GM23338 (cell line): Measurements from ENCODE around the gene DOCK10. TPM values are rescaled to one million over a fixed set of nuclear protein-coding genes. Genes with fewer than 3 reads are reported as not detected.

ENCODE experiments used
- ATAC-seq: fragments of 200-7000 bp; cut with Tn5 transposase; 3 replicates; pipeline ENCODE4 v1.9.1; 2020
- DNase-seq: peaks from one replicate; pipeline ENCODE4 v3.0.0-alpha.2; 2015; ENCODE audit warnings: low spot score
- H2AFZ ChIP-seq: fragments of 200-600 bp; sonication (generic); 2 replicates; pipeline ENCODE4 v1.8.0; 2016; ENCODE audit warnings: antibody characterized with exemption, mild to moderate bottlenecking, moderate library complexity
- H3F3A ChIP-seq: fragments of 200-600 bp; sonication (generic); replicated peaks from 2 replicates; pipeline ENCODE4 v1.8.0; 2017; ENCODE audit warnings: antibody characterized with exemption, mixed run types, low read depth
- H3K27ac ChIP-seq: fragments of 200-600 bp; sonication (generic); 2 replicates; pipeline ENCODE4 v1.6.1; 2016; ENCODE audit warnings: low read depth
- H3K27me3 ChIP-seq: fragments of 200-600 bp; sonication (generic); 2 replicates; pipeline ENCODE4 v1.8.0; 2016; ENCODE audit warnings: mild to moderate bottlenecking, mixed run types, moderate library complexity; ENCODE audit not compliant: insufficient read depth
- H3K36me3 ChIP-seq: fragments of 200-600 bp; sonication (generic); 2 replicates; pipeline ENCODE4 v1.8.0; 2016; ENCODE audit warnings: mild to moderate bottlenecking; ENCODE audit not compliant: insufficient read depth
- H3K4me1 ChIP-seq: fragments of 200-600 bp; sonication (generic); 2 replicates; pipeline ENCODE4 v1.8.0; 2016; ENCODE audit warnings: mild to moderate bottlenecking, moderate library complexity; ENCODE audit not compliant: insufficient read depth
- H3K4me2 ChIP-seq: fragments of 200-600 bp; sonication (generic); 2 replicates; pipeline ENCODE4 v1.7.1; 2017; ENCODE audit warnings: mixed run types
- H3K4me3 ChIP-seq: fragments of 200-600 bp; sonication (generic); 2 replicates; pipeline ENCODE4 v1.6.1; 2016; ENCODE audit warnings: mixed run types
- H3K79me2 ChIP-seq: fragments of 200-600 bp; sonication (generic); replicated peaks from 2 replicates; pipeline ENCODE4 v1.8.0; 2017; ENCODE audit warnings: mild to moderate bottlenecking; ENCODE audit not compliant: insufficient read depth
- H3K9me2 ChIP-seq: fragments of 200-600 bp; sonication (generic); 2 replicates; pipeline ENCODE4 v1.8.0; 2017; ENCODE audit not compliant: insufficient read depth
- H4K20me1 ChIP-seq: fragments of 200-600 bp; sonication (generic); replicated peaks from 2 replicates; pipeline ENCODE4 v1.8.0; 2017; ENCODE audit warnings: mild to moderate bottlenecking; ENCODE audit not compliant: insufficient read depth
- H3K27ac Mint-ChIP-seq: 2 replicates; pipeline ENCODE4 v1.8.0; 2020; ENCODE audit warnings: inconsistent platforms, mild to moderate bottlenecking, moderate library complexity, mixed read lengths
- H3K27me3 Mint-ChIP-seq: 3 replicates; pipeline ENCODE4 v1.8.0; 2022; ENCODE audit warnings: low read depth, mild to moderate bottlenecking, moderate library complexity, mixed read lengths, inconsistent platforms; ENCODE audit not compliant: insufficient read depth, poor library complexity
- H3K36me3 Mint-ChIP-seq: 3 replicates; pipeline ENCODE4 v1.8.0; 2021; ENCODE audit warnings: low read depth, mild to moderate bottlenecking, inconsistent platforms, moderate library complexity, mixed read lengths
- H3K4me1 Mint-ChIP-seq: 3 replicates; pipeline ENCODE4 v1.8.0; 2020; ENCODE audit warnings: mild to moderate bottlenecking, inconsistent platforms, mixed read lengths
- H3K4me3 Mint-ChIP-seq: 3 replicates; pipeline ENCODE4 v1.8.0; 2021; ENCODE audit warnings: moderate library complexity, mild to moderate bottlenecking, inconsistent platforms, mixed read lengths
- H3K9me3 Mint-ChIP-seq: 3 replicates; pipeline ENCODE4 v1.8.0; 2020; ENCODE audit warnings: moderate library complexity, mild to moderate bottlenecking, inconsistent platforms, mixed read lengths
- CREB1 ChIP-seq: fragments of 250-450 bp; sonication (Bioruptor Pico); IDR thresholded peaks from 2 replicates; pipeline ENCODE4 v1.5.0; 2020; ENCODE audit warnings: low read depth, mild to moderate bottlenecking, moderate library complexity
- CTCF ChIP-seq, 2 experiments: fragments of 200-600 bp in 1 of 2; sonication (generic) in 1 of 2; conservative IDR thresholded peaks; 2 replicates each; pipeline versions ENCODE4 v1.5.1 to v1.6.1; 2016 to 2017; ENCODE audit warnings: antibody characterized with exemption in 2 of 2, low read depth in 2 of 2, mild to moderate bottlenecking in 2 of 2, moderate library complexity in 1 of 2
- ETS1 ChIP-seq: IDR thresholded peaks from 2 replicates; pipeline ENCODE4 v1.6.1; 2016; ENCODE audit warnings: antibody characterized with exemption
- EZH2 ChIP-seq: fragments of 200-600 bp; sonication (generic); IDR thresholded peaks from one replicate; pipeline ENCODE4 v1.8.0; 2017; ENCODE audit warnings: antibody characterized with exemption, mild to moderate bottlenecking, low read depth; ENCODE audit not compliant: unreplicated experiment
- EZH2phosphoT487 ChIP-seq: fragments of 200-600 bp; sonication (generic); IDR thresholded peaks from one replicate; pipeline ENCODE4 v1.8.1; 2018; ENCODE audit warnings: antibody characterized with exemption; ENCODE audit not compliant: unreplicated experiment
- JUNB ChIP-seq: IDR thresholded peaks from one replicate; pipeline ENCODE4 v1.6.1; 2016; ENCODE audit warnings: antibody characterized with exemption; ENCODE audit not compliant: unreplicated experiment
- POLR2AphosphoS5 ChIP-seq: IDR thresholded peaks from 2 replicates; pipeline ENCODE4 v1.6.1; 2016; ENCODE audit warnings: antibody characterized with exemption, low read depth
- REST ChIP-seq: IDR thresholded peaks from one replicate; pipeline ENCODE4 v1.6.1; 2018; ENCODE audit warnings: antibody characterized with exemption; ENCODE audit not compliant: unreplicated experiment
- STAT1 ChIP-seq: IDR thresholded peaks from one replicate; pipeline ENCODE4 v1.6.1; 2016; ENCODE audit warnings: antibody characterized with exemption; ENCODE audit not compliant: unreplicated experiment
- ZNF114 ChIP-seq: fragments of 250-450 bp; sonication (Bioruptor Pico); IDR thresholded peaks from 2 replicates; pipeline ENCODE4 v1.5.0; 2020; ENCODE audit warnings: mild to moderate bottlenecking, moderate library complexity
- polyA plus RNA-seq: library from polyadenylated mRNA; unstranded; fragments of >200 nt; fragmentation: Nextera tagmentation; extraction: Ambion mirVana; gene quantifications from 2 replicates; pipeline ENCODE4 v1.2.1, GENCODE V29; 2016
- total RNA-seq: library from RNA; depleted of rRNA; stranded (reverse); fragments of >200 nt; shearing (Covaris generic); gene quantifications from 2 replicates; pipeline ENCODE4 v1.2.3, GENCODE V29; 2014
- TF ChIP-seq, protein P1 (sequence below): fragments of 250-450 bp; sonication (Bioruptor Pico); IDR thresholded peaks from 2 replicates; pipeline ENCODE4 v1.5.0; 2020; ENCODE audit warnings: mild to moderate bottlenecking, moderate library complexity

Gene DOCK10
- total and polyA plus RNA-seq, 2 experiments from 2014 or later, result 1.0 to 1.7 TPM

- TF ChIP-seq ETS1 (no peak), POLR2AphosphoS5 (no peak)
These were observed 46.8 kb downstream of the DOCK10 start (continued) for GRCh38 chr2:224995419-224995818.

GRCh38 chr2:224994242-224994823 is 47.9 kb downstream of the DOCK10 start:
- no peaks in the 10 kb centered on the region for H3K27me3 ChIP-seq
- H3K9me2 ChIP-seq, result no peaks in the 10 kb centered on the region
- no peaks in the 10 kb centered on the region for H4K20me1 ChIP-seq
- H3K36me3 Mint-ChIP-seq, result no peaks in the 10 kb centered on the region
- H3K4me1 Mint-ChIP-seq, result no peaks in the 10 kb centered on the region
- H3K27ac Mint-ChIP-seq, result no peak overlapping the region
- H3K79me2 ChIP-seq, result no peaks in the 10 kb centered on the region
- no peak overlapping the region for H3K4me2 ChIP-seq
- DNase-seq, result no peak
- no peaks in the 10 kb centered on the region for H3K4me1 ChIP-seq
- H3K36me3 ChIP-seq, result no peaks in the 10 kb centered on the region
- no peaks in the 10 kb centered on the region for H3K9me3 Mint-ChIP-seq
- H3F3A ChIP-seq, result no peaks in the 10 kb centered on the region
- H3K4me3 Mint-ChIP-seq, result no peak overlapping the region
- H3K27me3 Mint-ChIP-seq, result no peaks in the 10 kb centered on the region
- H3K27ac ChIP-seq, result no peak overlapping the region
- no peak for ATAC-seq
- no peak overlapping the region for H3K4me3 ChIP-seq
- no peak overlapping the region for H2AFZ ChIP-seq
- no peak for TF ChIP-seq STAT1
- TF ChIP-seq REST, result no peak
- TF ChIP-seq, protein P1, sequence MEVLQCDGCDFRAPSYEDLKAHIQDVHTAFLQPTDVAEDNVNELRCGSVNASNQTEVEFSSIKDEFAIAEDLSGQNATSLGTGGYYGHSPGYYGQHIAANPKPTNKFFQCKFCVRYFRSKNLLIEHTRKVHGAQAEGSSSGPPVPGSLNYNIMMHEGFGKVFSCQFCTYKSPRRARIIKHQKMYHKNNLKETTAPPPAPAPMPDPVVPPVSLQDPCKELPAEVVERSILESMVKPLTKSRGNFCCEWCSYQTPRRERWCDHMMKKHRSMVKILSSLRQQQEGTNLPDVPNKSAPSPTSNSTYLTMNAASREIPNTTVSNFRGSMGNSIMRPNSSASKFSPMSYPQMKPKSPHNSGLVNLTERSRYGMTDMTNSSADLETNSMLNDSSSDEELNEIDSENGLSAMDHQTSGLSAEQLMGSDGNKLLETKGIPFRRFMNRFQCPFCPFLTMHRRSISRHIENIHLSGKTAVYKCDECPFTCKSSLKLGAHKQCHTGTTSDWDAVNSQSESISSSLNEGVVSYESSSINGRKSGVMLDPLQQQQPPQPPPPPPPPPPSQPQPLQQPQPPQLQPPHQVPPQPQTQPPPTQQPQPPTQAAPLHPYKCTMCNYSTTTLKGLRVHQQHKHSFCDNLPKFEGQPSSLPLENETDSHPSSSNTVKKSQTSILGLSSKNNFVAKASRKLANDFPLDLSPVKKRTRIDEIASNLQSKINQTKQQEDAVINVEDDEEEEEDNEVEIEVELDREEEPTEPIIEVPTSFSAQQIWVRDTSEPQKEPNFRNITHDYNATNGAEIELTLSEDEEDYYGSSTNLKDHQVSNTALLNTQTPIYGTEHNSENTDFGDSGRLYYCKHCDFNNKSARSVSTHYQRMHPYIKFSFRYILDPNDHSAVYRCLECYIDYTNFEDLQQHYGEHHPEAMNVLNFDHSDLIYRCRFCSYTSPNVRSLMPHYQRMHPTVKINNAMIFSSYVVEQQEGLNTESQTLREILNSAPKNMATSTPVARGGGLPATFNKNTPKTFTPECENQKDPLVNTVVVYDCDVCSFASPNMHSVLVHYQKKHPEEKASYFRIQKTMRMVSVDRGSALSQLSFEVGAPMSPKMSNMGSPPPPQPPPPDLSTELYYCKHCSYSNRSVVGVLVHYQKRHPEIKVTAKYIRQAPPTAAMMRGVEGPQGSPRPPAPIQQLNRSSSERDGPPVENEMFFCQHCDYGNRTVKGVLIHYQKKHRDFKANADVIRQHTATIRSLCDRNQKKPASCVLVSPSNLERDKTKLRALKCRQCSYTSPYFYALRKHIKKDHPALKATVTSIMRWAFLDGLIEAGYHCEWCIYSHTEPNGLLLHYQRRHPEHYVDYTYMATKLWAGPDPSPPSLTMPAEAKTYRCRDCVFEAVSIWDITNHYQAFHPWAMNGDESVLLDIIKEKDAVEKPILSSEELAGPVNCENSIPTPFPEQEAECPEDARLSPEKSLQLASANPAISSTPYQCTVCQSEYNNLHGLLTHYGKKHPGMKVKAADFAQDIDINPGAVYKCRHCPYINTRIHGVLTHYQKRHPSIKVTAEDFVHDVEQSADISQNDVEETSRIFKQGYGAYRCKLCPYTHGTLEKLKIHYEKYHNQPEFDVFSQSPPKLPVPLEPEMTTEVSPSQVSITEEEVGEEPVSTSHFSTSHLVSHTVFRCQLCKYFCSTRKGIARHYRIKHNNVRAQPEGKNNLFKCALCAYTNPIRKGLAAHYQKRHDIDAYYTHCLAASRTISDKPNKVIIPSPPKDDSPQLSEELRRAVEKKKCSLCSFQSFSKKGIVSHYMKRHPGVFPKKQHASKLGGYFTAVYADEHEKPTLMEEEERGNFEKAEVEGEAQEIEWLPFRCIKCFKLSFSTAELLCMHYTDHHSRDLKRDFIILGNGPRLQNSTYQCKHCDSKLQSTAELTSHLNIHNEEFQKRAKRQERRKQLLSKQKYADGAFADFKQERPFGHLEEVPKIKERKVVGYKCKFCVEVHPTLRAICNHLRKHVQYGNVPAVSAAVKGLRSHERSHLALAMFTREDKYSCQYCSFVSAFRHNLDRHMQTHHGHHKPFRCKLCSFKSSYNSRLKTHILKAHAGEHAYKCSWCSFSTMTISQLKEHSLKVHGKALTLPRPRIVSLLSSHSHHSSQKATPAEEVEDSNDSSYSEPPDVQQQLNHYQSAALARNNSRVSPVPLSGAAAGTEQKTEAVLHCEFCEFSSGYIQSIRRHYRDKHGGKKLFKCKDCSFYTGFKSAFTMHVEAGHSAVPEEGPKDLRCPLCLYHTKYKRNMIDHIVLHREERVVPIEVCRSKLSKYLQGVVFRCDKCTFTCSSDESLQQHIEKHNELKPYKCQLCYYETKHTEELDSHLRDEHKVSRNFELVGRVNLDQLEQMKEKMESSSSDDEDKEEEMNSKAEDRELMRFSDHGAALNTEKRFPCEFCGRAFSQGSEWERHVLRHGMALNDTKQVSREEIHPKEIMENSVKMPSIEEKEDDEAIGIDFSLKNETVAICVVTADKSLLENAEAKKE (CRISPR knock-in tag), result no peak
- no peak for TF ChIP-seq CREB1 (CRISPR knock-in tag)
- no peak for TF ChIP-seq JUNB
- TF ChIP-seq CTCF (conservative IDR thresholded peaks at IDR 0.05; ENCODE audit: low read depth in 2 of 2), result no peak
- TF ChIP-seq ETS1, result no peak
- TF ChIP-seq ZNF114, result no peak
- no peak for TF ChIP-seq EZH2
- TF ChIP-seq EZH2phosphoT487, result no peak
